Activated CD8-positive, alpha-beta memory T cell treated with anti-CD3 and anti-CD28 coated beads, Interleukin-2, amount 50 U/mL, for 48 hours (primary cell): ENCODE measurements around the gene NABP1.

ENCODE experiments used
- DNase-seq: peaks from one replicate; pipeline ENCODE4 v3.0.0-alpha.2; 2020

The NABP1 gene

GRCh38 chr2:191650896-191651773 is 26.8 kb upstream of the NABP1 start:
- DNase-seq: no peak

- DNase-seq: no peak
These were observed 24.1 kb upstream of the NABP1 start for GRCh38 chr2:191653667-191654391.

- no peak for DNase-seq
These were observed 21.5 kb upstream of the NABP1 start for GRCh38 chr2:191656391-191656790.

- DNase-seq: no peak
These were observed 21.1 kb upstream of the NABP1 start for GRCh38 chr2:191656792-191657191.

- no peak for DNase-seq
These were observed 20.0 kb upstream of the NABP1 start for GRCh38 chr2:191657977-191658376.

GRCh38 chr2:191659198-191659597 is 18.7 kb upstream of the NABP1 start:
- no peak for DNase-seq

GRCh38 chr2:191660575-191660974 is 17.4 kb upstream of the NABP1 start:
- no peak for DNase-seq

- no peak for DNase-seq
These were observed 16.6 kb upstream of the NABP1 start for GRCh38 chr2:191661097-191661924.

- DNase-seq: no peak
These were observed 12.9 kb upstream of the NABP1 start for GRCh38 chr2:191664823-191665677.

GRCh38 chr2:191666226-191666625 is 11.7 kb upstream of the NABP1 start:
- no peak for DNase-seq

GRCh38 chr2:191666732-191667131 is 11.2 kb upstream of the NABP1 start:
- no peak for DNase-seq

- no peak for DNase-seq
These were observed 7.9 kb upstream of the NABP1 start for GRCh38 chr2:191670076-191670475.

GRCh38 chr2:191670787-191671186 is 7.1 kb upstream of the NABP1 start:
- no peak for DNase-seq

GRCh38 chr2:191675807-191676721 is 1.9 kb upstream of the NABP1 start:
- DNase-seq: no peak

GRCh38 chr2:191676790-191677645 is 918 bp upstream of the NABP1 start:
- DNase-seq: no peak

GRCh38 chr2:191678437-191679100 is 633 bp downstream of the NABP1 start:
- DNase-seq: peak; percentile 87

- DNase-seq: no peak
These were observed 2.1 kb downstream of the NABP1 start for GRCh38 chr2:191679818-191680600.

GRCh38 chr2:191680639-191681038 is 2.7 kb downstream of the NABP1 start:
- no peak for DNase-seq

GRCh38 chr2:191682126-191682525 is 4.2 kb downstream of the NABP1 start:
- no peak for DNase-seq
